Stimulated activated CD4-positive, alpha-beta T cell treated with anti-CD3 and anti-CD28 coated beads, Interleukin-15, amount 100 ng/mL, for 24 hours (primary cell): ENCODE results near the gene PSMB5.

Experiments used
- DNase-seq: peaks from one replicate; pipeline ENCODE4 v3.0.0-alpha.2; 2020

Gene PSMB5

DNA sequence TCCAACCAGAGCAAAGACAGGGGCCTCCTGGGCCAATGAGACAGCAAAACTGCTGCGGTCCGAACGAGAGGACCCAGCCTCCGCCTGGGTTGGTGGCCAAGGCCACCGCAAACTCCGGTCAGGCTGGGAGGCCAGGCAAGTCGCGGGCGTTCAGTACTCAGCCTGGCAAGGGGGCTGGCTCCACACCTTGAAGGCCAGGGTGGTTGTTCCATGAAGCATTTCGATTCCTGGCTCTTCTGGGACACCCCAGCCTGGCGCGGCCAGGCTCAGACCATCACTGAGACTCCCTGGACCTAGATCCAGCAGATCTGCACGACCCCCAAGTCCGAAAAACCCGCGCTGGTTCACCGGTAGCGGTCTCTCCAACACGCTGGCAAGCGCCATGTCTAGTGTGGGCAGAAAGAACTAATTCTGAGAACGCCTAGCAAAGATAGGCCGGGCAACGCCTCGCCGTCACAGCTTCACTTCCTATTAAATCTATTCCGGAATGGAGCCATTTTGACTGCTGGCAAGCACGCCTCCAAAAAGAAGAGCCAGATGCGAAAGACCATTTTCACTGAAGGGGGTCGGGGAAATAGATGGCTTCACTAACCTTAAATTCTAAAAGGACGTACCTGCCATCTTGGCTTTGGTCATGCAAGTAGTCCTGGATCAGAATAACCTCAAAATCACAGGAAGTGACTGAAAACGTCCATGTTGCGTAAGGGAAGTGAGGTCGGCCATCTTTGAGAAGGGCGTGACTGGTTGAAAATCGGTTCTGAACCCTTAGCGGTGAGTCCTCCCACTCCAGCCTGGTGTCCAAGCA is at the start of gene PSMB5:
PSMB5 (minus strand) TSS at position 403 of the 805 bp plus-strand sequence; CDS start at position 384, 19 bp downstream.
- DNase-seq, result peak; percentile 91

DNA sequence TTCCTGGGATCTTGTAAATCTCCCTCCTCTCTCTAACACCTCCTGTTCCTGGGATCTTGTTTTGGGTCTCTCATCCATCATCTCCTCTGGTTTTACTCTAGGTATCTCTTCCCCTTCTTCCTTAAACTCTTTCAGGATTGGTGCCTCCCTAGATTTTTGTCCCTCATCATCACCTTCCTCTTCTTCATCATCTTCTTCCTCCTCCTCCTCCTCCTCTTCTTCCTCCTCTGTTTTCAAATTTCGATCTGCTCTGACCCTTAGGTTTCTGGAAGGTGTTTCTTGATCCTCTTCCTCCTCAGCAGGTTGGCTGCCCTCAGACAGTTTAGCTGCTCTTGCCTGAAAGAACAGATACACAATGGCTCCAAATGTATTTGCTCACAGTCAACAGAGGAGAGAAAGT is 45.8 kb upstream of the PSMB5 start:
- no peak for DNase-seq

GRCh38 chr14:23079716-23080115 is 45.0 kb upstream of the PSMB5 start:
- DNase-seq, result no peak

GRCh38 chr14:23078692-23079116 is 44.0 kb upstream of the PSMB5 start:
- no peak for DNase-seq

- no peak for DNase-seq
Observed at GRCh38 chr14:23077962-23078361, 43.3 kb upstream of the PSMB5 start.

GRCh38 chr14:23076785-23077408 is 42.2 kb upstream of the PSMB5 start:
- DNase-seq, result peak; percentile 31

DNA sequence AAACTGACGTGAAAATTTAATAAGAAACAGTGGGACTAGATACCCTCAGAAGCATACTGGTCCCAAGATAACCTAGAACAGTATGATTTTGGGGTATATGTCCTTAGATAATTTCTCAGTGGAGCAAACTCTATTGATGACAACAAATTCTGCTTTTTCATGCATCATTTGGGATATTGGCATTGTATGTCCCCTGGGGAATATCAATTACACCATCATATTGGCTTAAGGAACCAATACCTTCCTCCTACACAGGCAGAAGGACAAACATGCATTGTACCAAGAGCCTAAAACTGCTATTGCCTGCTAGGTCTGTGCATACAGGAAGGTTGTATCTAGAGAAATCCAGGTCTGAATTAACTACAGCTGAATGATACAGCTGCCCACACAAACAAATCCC is 40.2 kb upstream of the PSMB5 start:
- no peak for DNase-seq

DNA sequence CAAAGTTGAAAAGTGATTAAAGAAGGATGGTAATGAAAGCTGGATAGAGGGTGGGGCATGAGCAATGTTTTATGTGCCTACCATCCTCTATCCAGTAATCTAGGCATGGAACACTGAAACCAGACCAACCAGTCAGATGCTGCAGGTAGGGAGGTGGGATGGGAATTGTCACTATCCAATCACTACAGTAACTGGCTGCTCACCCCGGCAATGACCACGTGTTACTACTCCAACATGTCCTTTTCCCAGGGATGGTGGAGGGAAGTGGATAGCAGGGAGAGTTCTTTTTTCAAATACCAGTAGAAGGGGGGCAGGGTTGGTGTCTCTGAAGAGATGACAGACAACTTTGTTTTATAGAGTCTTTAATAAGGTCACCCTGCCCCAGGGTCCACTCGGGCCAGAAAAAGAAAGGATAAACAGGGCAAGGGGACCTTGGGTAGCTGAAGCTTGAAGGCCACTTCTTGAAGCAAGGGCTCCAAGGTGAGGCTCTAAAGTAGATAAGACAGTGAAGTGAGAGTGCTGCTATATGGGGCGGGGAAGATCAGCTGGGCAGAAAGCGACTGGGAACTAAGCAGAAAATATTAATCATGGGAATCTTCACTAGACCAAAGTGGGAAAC is 37.3 kb upstream of the PSMB5 start:
- DNase-seq, result no peak

DNA sequence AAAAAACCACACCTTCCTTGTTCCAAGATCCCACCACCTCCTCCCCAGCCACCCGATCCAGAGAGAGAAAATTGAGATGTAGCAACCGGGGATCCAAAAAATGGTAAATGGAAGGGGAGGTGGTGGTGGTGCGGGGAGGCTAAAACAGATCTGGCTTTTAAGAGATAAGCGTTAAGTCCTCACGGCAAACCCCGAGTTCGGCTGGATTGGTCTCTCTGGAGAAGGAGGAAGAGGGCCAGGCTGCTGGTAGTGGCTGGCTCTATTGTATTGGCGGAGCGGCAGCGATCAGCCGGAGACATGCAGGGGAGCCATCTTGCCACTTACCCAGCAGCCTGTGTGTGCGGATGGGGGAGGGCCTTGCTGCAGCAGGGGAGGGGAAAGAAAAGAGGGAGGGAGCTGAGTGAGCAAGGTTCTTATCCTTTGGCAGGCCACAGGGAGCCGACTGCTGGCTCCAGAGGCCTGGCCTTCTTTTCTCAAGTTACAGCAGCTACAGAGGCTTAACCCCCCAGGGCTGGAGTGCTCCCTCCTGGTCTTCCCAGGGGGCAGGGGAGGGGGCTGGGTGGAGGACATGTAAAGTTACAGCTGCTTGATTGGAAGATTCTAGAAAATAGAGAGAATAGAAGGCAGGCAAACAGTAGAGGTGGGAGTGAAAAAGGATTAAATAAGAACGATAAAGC is 36.7 kb upstream of the PSMB5 start:
- DNase-seq, result peak; percentile 85

DNA sequence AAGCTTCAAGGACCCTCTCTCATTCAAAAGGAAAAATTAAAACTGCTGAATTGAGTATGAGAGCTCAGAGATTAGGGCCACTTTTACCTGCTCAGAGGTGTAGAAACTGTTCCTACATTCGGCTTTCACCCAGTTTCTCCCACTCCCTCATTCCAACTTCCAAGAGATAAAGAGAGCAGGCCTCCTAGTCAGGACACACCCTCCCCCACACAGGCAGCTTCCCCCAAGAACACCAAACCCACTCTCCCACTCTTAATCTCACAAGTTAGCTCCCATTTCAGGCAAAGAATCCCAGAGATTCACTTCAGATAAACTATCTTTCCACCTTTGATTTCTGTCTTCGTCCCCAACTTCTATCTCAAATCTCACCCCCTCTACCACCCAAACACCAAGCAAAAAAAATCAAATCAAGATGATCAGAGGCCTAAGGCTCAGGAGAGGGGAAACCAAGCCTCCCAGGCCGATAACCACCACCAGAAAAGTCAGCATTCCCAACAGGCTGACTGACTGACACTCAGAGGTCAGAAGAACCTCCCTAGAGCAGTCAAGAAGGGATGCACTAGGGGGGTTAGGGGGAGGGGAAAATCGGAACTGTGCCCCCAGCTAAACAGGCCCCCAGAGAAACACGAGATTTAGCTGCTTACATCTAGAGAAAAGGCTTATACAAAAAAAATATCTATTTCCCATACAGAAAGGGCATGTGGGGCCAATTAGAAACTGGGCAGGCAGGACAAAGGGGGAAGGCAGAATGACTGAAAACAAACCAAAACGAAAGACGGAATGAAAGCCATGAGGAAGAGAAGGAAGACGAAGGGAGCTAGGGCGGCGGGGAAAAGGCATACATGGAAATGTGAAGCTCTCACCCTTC is 35.8 kb upstream of the PSMB5 start:
- DNase-seq, result no peak

DNA sequence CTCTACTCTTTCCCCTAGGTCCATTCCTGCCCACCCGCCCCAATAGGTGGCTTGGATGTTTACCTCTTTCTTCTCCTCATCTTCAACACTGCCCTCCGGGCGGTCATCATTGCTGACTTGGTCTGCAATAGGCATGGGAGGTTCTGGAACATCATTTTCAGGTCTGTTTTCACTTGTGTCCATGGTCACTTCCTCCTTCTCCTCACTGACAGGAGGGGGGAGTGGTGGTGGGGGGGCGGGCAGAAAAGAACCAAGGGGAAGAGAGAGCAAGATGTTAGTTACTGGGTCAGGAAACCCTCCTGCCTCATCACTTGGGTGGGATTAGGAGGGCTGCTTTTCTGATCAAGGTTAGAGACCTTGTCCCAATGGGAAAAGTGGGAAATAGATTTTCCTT is 34.7 kb upstream of the PSMB5 start:
- no peak for DNase-seq

GRCh38 chr14:23068789-23069412 is 34.2 kb upstream of the PSMB5 start:
- DNase-seq, result peak; percentile 79

DNA sequence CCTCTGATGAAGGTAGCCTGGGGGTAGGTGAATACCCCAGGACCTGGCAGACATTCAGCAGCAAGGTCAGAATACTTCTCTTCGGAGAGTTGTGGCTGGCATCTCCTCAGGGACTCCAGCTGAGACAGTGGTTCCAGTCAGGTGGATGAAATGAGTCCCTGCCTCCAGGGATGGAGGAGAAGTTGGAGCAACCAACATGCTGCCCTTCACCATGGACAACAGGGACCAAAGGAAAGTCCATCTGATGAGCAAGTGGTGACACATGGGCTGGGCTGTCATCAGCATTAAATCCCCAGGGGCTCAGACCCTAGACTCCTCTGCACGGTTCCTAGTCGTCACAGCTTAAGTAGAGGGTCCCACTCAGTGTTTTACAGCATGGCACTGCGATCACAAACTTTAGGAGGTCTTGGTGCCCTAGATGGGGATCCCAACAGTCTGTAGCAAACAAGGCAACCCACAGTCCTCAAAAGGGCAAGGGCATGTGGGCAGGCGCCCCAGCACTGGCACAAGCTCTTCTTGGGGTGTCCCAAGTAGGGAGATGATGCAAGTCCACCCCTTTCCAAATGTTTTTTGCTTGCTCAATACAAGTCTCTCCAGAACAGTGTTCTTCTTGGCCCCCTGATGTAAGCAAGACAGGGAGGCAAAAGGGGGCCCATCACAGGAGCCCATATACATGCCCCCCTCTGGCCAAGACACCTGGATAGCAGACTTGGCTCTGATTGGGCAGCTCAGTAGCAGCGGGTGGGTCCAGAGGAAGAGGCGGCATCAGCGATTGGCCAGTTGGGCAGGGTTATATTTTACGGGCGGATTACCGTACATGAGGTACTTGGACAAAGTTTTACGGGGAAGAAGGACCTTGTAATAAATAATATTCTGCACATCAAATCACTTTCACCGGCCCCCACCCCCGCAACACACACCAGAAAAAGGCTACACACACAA is 33.4 kb upstream of the PSMB5 start:
- DNase-seq, result no peak

- no peak for DNase-seq
Observed at GRCh38 chr14:23066855-23067744, 32.4 kb upstream of the PSMB5 start.

DNA sequence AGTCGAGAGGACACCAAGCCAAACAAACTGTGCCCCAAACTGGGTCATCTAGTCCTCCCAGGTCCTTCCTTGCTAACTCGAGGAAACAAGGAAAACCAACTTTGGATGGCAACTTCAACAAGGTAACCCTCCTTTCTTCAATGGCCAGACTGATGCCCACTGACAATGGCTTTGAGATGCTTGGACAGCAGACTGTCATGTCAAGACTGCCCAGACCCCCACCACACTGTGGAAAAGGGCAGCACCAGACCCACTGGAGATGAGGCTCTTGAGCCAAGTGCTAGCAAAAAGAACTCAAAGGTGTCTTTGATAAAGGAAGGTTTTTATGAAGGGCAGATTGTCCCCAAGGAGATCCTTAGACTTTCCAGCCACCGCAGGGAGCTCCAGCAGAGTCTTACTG is 31.7 kb upstream of the PSMB5 start:
- no peak for DNase-seq

GRCh38 chr14:23063601-23064000 is 28.9 kb upstream of the PSMB5 start:
- DNase-seq, result no peak

- no peak for DNase-seq
Observed at GRCh38 chr14:23062002-23062401, 27.3 kb upstream of the PSMB5 start.

DNA sequence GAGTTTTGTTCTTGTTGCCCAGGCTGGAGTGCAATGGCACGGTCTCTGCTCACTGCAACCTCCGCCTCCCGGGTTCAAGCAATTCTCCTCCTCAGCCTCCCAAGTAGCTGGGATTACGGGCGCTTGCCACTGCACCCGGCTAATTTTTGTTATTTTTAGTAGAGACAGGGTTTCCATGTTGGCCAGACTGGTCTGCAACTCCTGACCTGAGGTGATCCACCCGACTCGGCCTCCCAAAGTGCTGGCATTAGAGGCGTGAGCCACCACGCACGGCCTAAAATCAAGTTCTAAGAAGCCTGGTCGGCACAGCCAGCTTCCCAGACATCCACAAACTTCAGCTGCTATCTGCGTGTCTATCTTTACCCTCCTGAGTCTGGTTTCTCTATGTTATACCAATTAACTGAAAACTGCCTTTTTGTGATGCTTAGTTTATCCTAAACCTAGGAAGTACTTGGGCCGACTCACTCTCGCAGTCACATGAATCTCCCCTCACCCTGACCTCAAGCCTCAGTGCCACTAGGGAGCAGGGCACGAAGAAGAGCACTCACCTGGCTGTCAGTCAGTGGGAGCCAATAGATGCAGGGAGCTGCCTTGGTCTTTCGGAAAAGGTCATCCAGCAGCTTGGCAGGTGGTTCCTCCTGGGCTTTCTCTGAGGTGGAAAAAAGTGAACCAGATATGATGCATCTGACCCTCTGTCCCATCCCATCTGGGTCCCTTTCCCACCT is 26.0 kb upstream of the PSMB5 start:
- DNase-seq, result no peak
